K562 (cell line): ENCODE data around the gene ZNF215. TPM values are rescaled to one million over a fixed set of nuclear protein-coding genes. Genes with fewer than 3 reads are reported as not detected.

Experiments
- ATAC-seq: fragments of 200-7000 bp; cut with Tn5 transposase; 3 replicates; pipeline ENCODE4 v1.9.1; 2020; ENCODE audit warnings: moderate library complexity
- BruUV-seq: library from RNA; stranded (reverse); fragments of 400-500 nt; replicated peaks from 2 replicates; lab custom pipeline; 2021; lab: Mats Ljungman, UMichigan
- CTCF ChIA-PET: fragments of 300-600 bp; formaldehyde crosslinking; extraction: SDS; loops from one replicate; lab custom pipeline; 2021; ENCODE audit warnings: low intra/inter-chr PET ratio; lab: Yijun Ruan, JAX
- POLR2A ChIA-PET: fragments of 300-600, 350-650 bp; sonication (Branson Sonifier 250); formaldehyde crosslinking; extraction: SDS; loops from one replicate; lab custom pipeline; 2021; ENCODE audit warnings: antibody characterized with exemption, inconsistent platforms; lab: Yijun Ruan, JAX
- DNase-seq, 4 experiments: peaks; one replicate each; pipeline versions ENCODE4 v3.0.0 to v3.0.0-alpha.2; 2011 to 2018; ENCODE audit warnings: low spot score in 3 of 4, mixed read lengths in 3 of 4; ENCODE audit errors: extremely low read depth in 1 of 4
- FAIRE-seq: peaks from 2 replicates; lab custom pipeline; 2011; peaks lifted over from hg19 to GRCh38; lab: Jason Lieb, UNC
- H2AFZ ChIP-seq: 2 replicates; pipeline ENCODE4 v1.6.0; 2011; ENCODE audit warnings: low read depth, low read length, control low read depth, inconsistent platforms
- H3K27ac ChIP-seq: fragments of 200-600 bp; 3 replicates; pipeline ENCODE4 v1.8.0; 2011; ENCODE audit warnings: low read depth, mild to moderate bottlenecking, control low read depth, inconsistent platforms, low read length, moderate library complexity, mixed read lengths; ENCODE audit errors: extremely low read depth
- H3K27me3 ChIP-seq, 2 experiments: fragments of 300-600 bp in 1 of 2; 2 replicates in 1 of 2; 3 replicates in 1 of 2; pipeline versions ENCODE4 v1.6.0 to v1.8.0; 2011; ENCODE audit warnings: inconsistent platforms in 2 of 2, low read length in 2 of 2, mild to moderate bottlenecking in 1 of 2, mixed read lengths in 1 of 2, moderate library complexity in 1 of 2; ENCODE audit not compliant: control insufficient read depth in 2 of 2, insufficient read depth in 2 of 2
- H3K36me3 ChIP-seq: fragments of 300-600 bp; 3 replicates; pipeline ENCODE4 v1.8.0; 2011; ENCODE audit warnings: mild to moderate bottlenecking, low read length, inconsistent platforms; ENCODE audit not compliant: control insufficient read depth, insufficient read depth
- H3K4me1 ChIP-seq, 2 experiments: fragments of 200-600 bp in 1 of 2; replicated peaks in 1 of 2; 2 replicates in 1 of 2; 3 replicates in 1 of 2; pipeline versions ENCODE4 v1.5.1 to v1.8.0; 2011; ENCODE audit warnings: inconsistent platforms in 2 of 2, low read length in 2 of 2, mild to moderate bottlenecking in 1 of 2, mixed read lengths in 1 of 2, moderate library complexity in 1 of 2; ENCODE audit not compliant: control insufficient read depth in 2 of 2, insufficient read depth in 2 of 2
- H3K4me2 ChIP-seq: 2 replicates; pipeline ENCODE4 v1.6.1; 2011; ENCODE audit warnings: low read length, control low read depth, inconsistent platforms, mixed read lengths; ENCODE audit not compliant: insufficient read depth
- H3K4me3 ChIP-seq: fragments of 200-600 bp; sonication (generic), shearing (Covaris generic); 2 replicates; pipeline ENCODE4 v1.5.1; 2016; ENCODE audit warnings: control low read depth, inconsistent platforms
- H3K79me2 ChIP-seq: fragments of 200-600 bp; 3 replicates; pipeline ENCODE4 v1.8.0; 2011; ENCODE audit warnings: low read length, inconsistent platforms; ENCODE audit not compliant: control insufficient read depth, insufficient read depth
- H3K9ac ChIP-seq, 2 experiments: 2 replicates each; pipeline versions ENCODE4 v1.6.0 to v1.6.1; 2011; ENCODE audit warnings: low read depth in 2 of 2, low read length in 2 of 2, control low read depth in 1 of 2, inconsistent platforms in 1 of 2, mild to moderate bottlenecking in 1 of 2, mixed read lengths in 1 of 2; ENCODE audit not compliant: insufficient read depth in 1 of 2
- H3K9me1 ChIP-seq: one replicate; pipeline ENCODE4 v1.6.0; 2011; ENCODE audit warnings: inconsistent platforms, mild to moderate bottlenecking, low read length, moderate library complexity; ENCODE audit not compliant: control insufficient read depth, insufficient read depth
- H3K9me3 ChIP-seq: replicated peaks from 2 replicates; pipeline ENCODE4 v1.5.1; 2011; ENCODE audit warnings: low read depth, low read length, inconsistent platforms; ENCODE audit not compliant: control insufficient read depth, insufficient read depth
- H4K20me1 ChIP-seq: replicated peaks from 2 replicates; pipeline ENCODE4 v1.6.1; 2011; ENCODE audit warnings: low read length, inconsistent platforms, mixed read lengths; ENCODE audit not compliant: control insufficient read depth, insufficient read depth
- CREM ChIP-seq: IDR thresholded peaks from 2 replicates; pipeline ENCODE4 v1.6.1; 2014; ENCODE audit warnings: antibody characterized with exemption, low read depth
- HCFC1 ChIP-seq: IDR thresholded peaks from 2 replicates; pipeline ENCODE4 v1.6.1; 2012; ENCODE audit warnings: low read depth, low read length, improper control_type of control experiment
- HDGF ChIP-seq: fragments of 450-650 bp; IDR thresholded peaks from 2 replicates; pipeline ENCODE4 v1.6.1; 2016
- NFYB ChIP-seq: IDR thresholded peaks from 2 replicates; pipeline ENCODE4 v1.6.1; 2011; ENCODE audit warnings: mild to moderate bottlenecking, moderate library complexity; ENCODE audit not compliant: insufficient read length; ENCODE audit errors: extremely low read depth
- RB1 ChIP-seq: fragments of 450-650 bp; IDR thresholded peaks from 2 replicates; pipeline ENCODE4 v1.6.1; 2017; ENCODE audit warnings: low read depth, mild to moderate bottlenecking
- SMAD4 ChIP-seq: fragments of 250-450 bp; sonication (Bioruptor Pico); conservative IDR thresholded peaks from 2 replicates; pipeline ENCODE4 v1.8.0; 2021; ENCODE audit warnings: inconsistent platforms, mild to moderate bottlenecking, moderate library complexity
- ZKSCAN8 ChIP-seq: fragments of 200-800 bp; sonication (Bioruptor generic); IDR thresholded peaks from 2 replicates; pipeline ENCODE4 v1.6.1; 2016; ENCODE audit warnings: missing genetic modification characterization, missing compliant biosample characterization
- ZNF785 ChIP-seq: fragments of 250-450 bp; sonication (Bioruptor Pico); IDR thresholded peaks from 2 replicates; pipeline ENCODE4 v1.4.0; 2020; ENCODE audit warnings: mild to moderate bottlenecking
- WGBS: fragments of 100-300 bp; shearing (Covaris generic); methylation state at CpG from one replicate; pipeline ENCODE4 v1.1.6; 2016; ENCODE audit warnings: low coverage, mixed read lengths; ENCODE audit not compliant: insufficient coverage; ENCODE audit errors: missing lambda C conversion rate; 5-methylcytosine and 5-hydroxymethylcytosine counted together
- in situ Hi-C: fragments of 300-500 bp; cut with MboI; formaldehyde crosslinking; loops from 4 replicates; pipeline ENCODE4 v1.15.0; 2018; ENCODE audit warnings: inconsistent platforms, mixed read lengths
- intact Hi-C: fragments of 100-400 bp; cut with micrococcal nuclease; formaldehyde crosslinking; loops from 2 replicates; pipeline ENCODE4 v1.14.2; 2022
- polyA plus RNA-seq, 8 experiments: library from polyadenylated mRNA; depleted of rRNA in 4 of 8; stranded (reverse) in 5 of 8; unstranded in 3 of 8; fragments of >200 nt; fragmentation: Nextera tagmentation in 2 of 8; fragmentation: Illumina TruSeq in 1 of 8; extraction: Ambion mirVana in 2 of 8; extraction: Trizol in 1 of 8; gene quantifications; 2 replicates each; pipeline versions ENCODE4 v1.2.1 to v1.2.3, GENCODE V29; 2011 to 2014; ENCODE audit warnings: inconsistent platforms in 1 of 8, missing spikeins in 1 of 8
- total RNA-seq, 7 experiments: library from RNA; depleted of rRNA in 6 of 7; stranded (reverse); fragments of >200 nt in 6 of 7; fragmentation: Illumina TruSeq in 2 of 7; extraction: Trizol in 2 of 7; gene quantifications; 2 replicates each; pipeline versions ENCODE4 v1.2.1 to v1.2.3, GENCODE V29; 2011 to 2021; ENCODE audit warnings: low replicate concordance in 1 of 7
- TF ChIP-seq, protein P1 (sequence below): fragments of 450-650 bp; formaldehyde crosslinking; IDR thresholded peaks from 2 replicates; pipeline ENCODE4 v1.4.0; 2020; ENCODE audit warnings: mild to moderate bottlenecking, moderate library complexity
- TF ChIP-seq, protein P2 (sequence below): sonication (generic); formaldehyde crosslinking; IDR thresholded peaks from 2 replicates; pipeline ENCODE4 v1.8.1; 2023; ENCODE audit warnings: mild to moderate bottlenecking, missing genetic modification reagents
- TF ChIP-seq, protein P3 (sequence below): fragments of 250-450 bp; sonication (Bioruptor Pico); IDR thresholded peaks from 2 replicates; pipeline ENCODE4 v1.4.0; 2020; ENCODE audit warnings: mild to moderate bottlenecking

ZNF215 gene
- total and polyA plus RNA-seq, 9 of the 15 experiments (the other 6 are each of a cell fraction or from before 2014, with no cell fraction given) = 11.2 to 19.1 (median 14.2) TPM

DNA sequence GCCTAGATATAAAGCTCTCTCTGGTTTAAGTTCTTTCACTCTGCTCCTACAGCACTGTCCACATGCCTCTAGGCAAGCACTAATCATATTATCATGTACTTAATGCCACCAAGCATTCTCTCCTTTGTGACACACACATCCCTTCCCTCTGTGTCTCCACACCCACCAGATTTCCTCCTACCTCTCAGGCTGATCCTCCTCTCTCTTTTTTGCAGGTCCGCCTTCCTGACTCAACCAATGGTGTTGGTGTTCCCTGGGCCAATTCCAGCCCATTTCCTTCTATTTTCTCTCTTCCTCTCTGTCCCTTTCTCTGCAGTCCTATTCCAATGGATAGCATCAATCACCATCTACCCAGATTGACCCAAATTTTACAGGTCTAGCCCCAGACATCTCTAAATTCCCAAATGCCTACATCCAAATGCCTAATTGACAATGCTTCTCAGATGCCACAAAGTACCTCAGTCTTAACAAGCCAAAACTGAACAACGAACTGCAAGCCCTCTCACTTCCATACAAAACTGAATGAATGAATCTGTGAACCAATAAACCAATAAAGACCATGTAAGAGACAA is 504 bp upstream of the ZNF215 start (continued):
- TF ChIP-seq SMAD4 (CRISPR knock-in tag) (0 out of 2 replicates have a peak, but pooled peaks have one; percentile 20), HDGF (peak; percentile 55), ZKSCAN8 (CRISPR knock-in tag) (peak; percentile 62; the same call in 1 of the 2 replicates)
- TF ChIP-seq, protein P1, sequence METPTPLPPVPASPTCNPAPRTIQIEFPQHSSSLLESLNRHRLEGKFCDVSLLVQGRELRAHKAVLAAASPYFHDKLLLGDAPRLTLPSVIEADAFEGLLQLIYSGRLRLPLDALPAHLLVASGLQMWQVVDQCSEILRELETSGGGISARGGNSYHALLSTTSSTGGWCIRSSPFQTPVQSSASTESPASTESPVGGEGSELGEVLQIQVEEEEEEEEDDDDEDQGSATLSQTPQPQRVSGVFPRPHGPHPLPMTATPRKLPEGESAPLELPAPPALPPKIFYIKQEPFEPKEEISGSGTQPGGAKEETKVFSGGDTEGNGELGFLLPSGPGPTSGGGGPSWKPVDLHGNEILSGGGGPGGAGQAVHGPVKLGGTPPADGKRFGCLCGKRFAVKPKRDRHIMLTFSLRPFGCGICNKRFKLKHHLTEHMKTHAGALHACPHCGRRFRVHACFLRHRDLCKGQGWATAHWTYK (CRISPR knock-in tag) = 0 out of 2 replicates have a peak, but pooled peaks have one; percentile 19

GRCh38 chr11:6927030-6927617 is 898 bp downstream of the ZNF215 start:
- peak overlapping the region; percentile 70 for H3K4me3 ChIP-seq
- no TSS peak for BruUV-seq
- DNase-seq (peak in 1 of 4 experiments; percentile 11), ATAC-seq (peak; percentile 10), FAIRE-seq (no peak)
- H3K4me2 ChIP-seq = peak overlapping the region; percentile 94
- ChIA-PET CTCF (no interaction called here), POLR2A (interaction anchor here (0.5 to 1.8 kb wide), 7 partner anchors 8 to 135 kb away, joined by 3 to 7 read pairs (median 4); no protein-coding TSS in a partner anchor)
- H3K27ac ChIP-seq = peak overlapping the region; percentile 89
- in situ Hi-C loops (no loop called here), intact Hi-C loops (no loop called here)
- peaks cover 0 to 11% of the 10 kb centered on the region in 2 experiments; a peak in 3 of 5 replicates for H3K4me1 ChIP-seq
- WGBS = under 1% methylated on average over 11 of the region's 11 CpGs
- peaks cover 31% of the 10 kb centered on the region for H3K36me3 ChIP-seq
- no peaks in the 10 kb centered on the region for H3K9me1 ChIP-seq
- peaks cover 32% of the 10 kb centered on the region for H3K79me2 ChIP-seq
- H3K9me3 ChIP-seq = no peaks in the 10 kb centered on the region
- H2AFZ ChIP-seq = peak overlapping the region; percentile 98
- no peaks in the 10 kb centered on the region for H4K20me1 ChIP-seq
- H3K9ac ChIP-seq = peak overlapping the region; percentile 90 to 98
- H3K27me3 ChIP-seq = no peaks in the 10 kb centered on the region
- TF ChIP-seq, protein P2, sequence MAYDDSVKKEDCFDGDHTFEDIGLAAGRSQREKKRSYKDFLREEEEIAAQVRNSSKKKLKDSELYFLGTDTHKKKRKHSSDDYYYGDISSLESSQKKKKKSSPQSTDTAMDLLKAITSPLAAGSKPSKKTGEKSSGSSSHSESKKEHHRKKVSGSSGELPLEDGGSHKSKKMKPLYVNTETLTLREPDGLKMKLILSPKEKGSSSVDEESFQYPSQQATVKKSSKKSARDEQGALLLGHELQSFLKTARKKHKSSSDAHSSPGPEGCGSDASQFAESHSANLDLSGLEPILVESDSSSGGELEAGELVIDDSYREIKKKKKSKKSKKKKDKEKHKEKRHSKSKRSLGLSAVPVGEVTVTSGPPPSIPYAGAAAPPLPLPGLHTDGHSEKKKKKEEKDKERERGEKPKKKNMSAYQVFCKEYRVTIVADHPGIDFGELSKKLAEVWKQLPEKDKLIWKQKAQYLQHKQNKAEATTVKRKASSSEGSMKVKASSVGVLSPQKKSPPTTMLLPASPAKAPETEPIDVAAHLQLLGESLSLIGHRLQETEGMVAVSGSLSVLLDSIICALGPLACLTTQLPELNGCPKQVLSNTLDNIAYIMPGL (CRISPR knock-in tag) = 0 out of 2 replicates have a peak, but pooled peaks have one; percentile 37
- TF ChIP-seq NFYB (no peak), HCFC1 (no peak), ZNF785 (CRISPR knock-in tag) (no peak), CREM (no peak), RB1 (no peak)
- TF ChIP-seq, protein P3, sequence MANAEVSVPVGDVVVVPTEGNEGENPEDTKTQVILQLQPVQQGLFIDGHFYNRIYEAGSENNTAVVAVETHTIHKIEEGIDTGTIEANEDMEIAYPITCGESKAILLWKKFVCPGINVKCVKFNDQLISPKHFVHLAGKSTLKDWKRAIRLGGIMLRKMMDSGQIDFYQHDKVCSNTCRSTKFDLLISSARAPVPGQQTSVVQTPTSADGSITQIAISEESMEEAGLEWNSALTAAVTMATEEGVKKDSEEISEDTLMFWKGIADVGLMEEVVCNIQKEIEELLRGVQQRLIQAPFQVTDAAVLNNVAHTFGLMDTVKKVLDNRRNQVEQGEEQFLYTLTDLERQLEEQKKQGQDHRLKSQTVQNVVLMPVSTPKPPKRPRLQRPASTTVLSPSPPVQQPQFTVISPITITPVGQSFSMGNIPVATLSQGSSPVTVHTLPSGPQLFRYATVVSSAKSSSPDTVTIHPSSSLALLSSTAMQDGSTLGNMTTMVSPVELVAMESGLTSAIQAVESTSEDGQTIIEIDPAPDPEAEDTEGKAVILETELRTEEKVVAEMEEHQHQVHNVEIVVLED = no peak
